Loucy (cell line): ENCODE measurements around the gene CHTOP.

Experiments
- CTCF ChIP-seq: fragments of 200-600 bp; sonication (generic); conservative IDR thresholded peaks from 2 replicates; pipeline ENCODE4 v1.5.1; 2014; ENCODE audit warnings: mild to moderate bottlenecking, antibody characterized with exemption, low read length
- EZH2phosphoT487 ChIP-seq: fragments of 200-600 bp; IDR thresholded peaks from 2 replicates; pipeline ENCODE4 v1.6.1; 2018; ENCODE audit warnings: antibody characterized with exemption, mild to moderate bottlenecking, moderate library complexity, borderline replicate concordance

- TF ChIP-seq CTCF (no peak), EZH2phosphoT487 (no peak)
These were observed 35.7 kb downstream of the CHTOP start for GRCh38 chr1:153669606-153670005.
